PC-3 (cell line): Measurements from ENCODE around the gene RNF26.

Source experiments
- CTCF ChIP-seq: fragments of 300-600 bp; sonication (generic); conservative IDR thresholded peaks from 2 replicates; pipeline ENCODE4 v1.5.1; 2017; ENCODE audit warnings: antibody characterized with exemption, low read depth, mild to moderate bottlenecking, low read length
- EZH2 ChIP-seq: fragments of 300-600 bp; sonication (generic); IDR thresholded peaks from one replicate; pipeline ENCODE4 v1.6.1; 2017; ENCODE audit warnings: antibody characterized with exemption, mild to moderate bottlenecking, low read length; ENCODE audit not compliant: unreplicated experiment
- EZH2phosphoT487 ChIP-seq: fragments of 300-600 bp; sonication (generic); IDR thresholded peaks from 2 replicates; pipeline ENCODE4 v1.6.1; 2018; ENCODE audit warnings: mild to moderate bottlenecking, antibody characterized with exemption, low read length, borderline replicate concordance

DNA sequence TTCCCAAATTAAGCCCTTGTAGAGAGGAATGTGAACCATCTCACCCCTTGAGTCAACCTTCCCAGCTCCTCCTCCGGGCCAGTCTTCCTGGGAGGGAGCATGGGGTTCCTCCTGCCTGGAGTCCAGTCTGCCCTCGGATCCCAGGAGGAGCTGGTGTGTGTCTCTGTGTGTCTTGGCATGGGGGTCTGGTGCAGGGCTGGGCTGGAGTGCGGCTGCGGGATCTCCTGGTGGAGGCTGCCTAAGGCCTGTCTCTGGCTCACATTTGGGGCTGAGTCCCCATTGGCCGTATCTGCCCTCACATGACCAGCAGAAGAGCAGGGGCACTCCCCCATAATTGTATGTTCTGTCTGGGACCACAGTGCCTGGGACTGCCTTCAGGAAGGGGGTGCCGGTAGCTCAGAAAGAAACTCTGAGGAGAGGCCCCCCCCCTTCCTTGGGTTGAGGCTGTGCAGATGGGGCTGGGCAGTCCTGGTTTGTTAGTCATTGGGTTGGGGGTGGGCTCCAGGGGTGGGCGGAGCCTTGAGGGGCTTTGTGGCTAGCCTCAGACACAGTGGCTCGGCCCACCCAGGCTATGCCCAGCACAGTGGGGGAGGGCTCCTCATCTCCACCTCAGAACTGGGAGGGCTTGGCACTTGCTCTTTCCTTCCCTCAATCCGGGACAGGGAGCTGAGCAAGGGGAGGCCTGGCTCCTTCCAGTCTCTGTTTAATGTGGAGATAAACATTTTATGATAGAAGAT lies 3.4 kb downstream of the RNF26 start:
- TF ChIP-seq CTCF, result no peak
- TF ChIP-seq EZH2, result no peak
- TF ChIP-seq EZH2phosphoT487, result no peak
